ENCODE measurements around the gene ZNF516.

The ZNF516 gene

GRCh38 chr18:76377359-76377756 lies 117.7 kb downstream of the ZNF516 start:
- no peak overlapping the region for H3K4me3 ChIP-seq (ENCODE audit: control insufficient read depth, low read depth, low read length)
- no peak for DNase-seq (ENCODE audit: low read depth)
- TF ChIP-seq CTCF (IDR thresholded peaks at IDR 0.05; ENCODE audit: control insufficient read depth, insufficient read depth, low read depth, low read length, missing control alignments): no peak

GRCh38 chr18:76376668-76377358 lies 118.2 kb downstream of the ZNF516 start:
- TF ChIP-seq CTCF (IDR thresholded peaks at IDR 0.05; ENCODE audit: control insufficient read depth, insufficient read depth, low read depth, low read length, missing control alignments): no peak
- DNase-seq (ENCODE audit: low read depth): no peak
- no peak overlapping the region for H3K4me3 ChIP-seq (ENCODE audit: control insufficient read depth, low read depth, low read length)

- TF ChIP-seq CTCF (IDR thresholded peaks at IDR 0.05; ENCODE audit: control insufficient read depth, insufficient read depth, low read depth, low read length, missing control alignments): no peak
- DNase-seq (ENCODE audit: low read depth): no peak
- no peak overlapping the region for H3K4me3 ChIP-seq (ENCODE audit: control insufficient read depth, low read depth, low read length)
Observed at GRCh38 chr18:76376225-76376624, 118.8 kb downstream of the ZNF516 start.

GRCh38 chr18:76374330-76375281 lies 120.4 kb downstream of the ZNF516 start:
- H3K4me3 ChIP-seq (ENCODE audit: control insufficient read depth, low read depth, low read length): no peak overlapping the region
- DNase-seq (ENCODE audit: low read depth): no peak
- TF ChIP-seq CTCF (IDR thresholded peaks at IDR 0.05; ENCODE audit: control insufficient read depth, insufficient read depth, low read depth, low read length, missing control alignments): no peak

GRCh38 chr18:76373297-76373696 lies 121.7 kb downstream of the ZNF516 start:
- DNase-seq (ENCODE audit: low read depth): no peak
- TF ChIP-seq CTCF (IDR thresholded peaks at IDR 0.05; ENCODE audit: control insufficient read depth, insufficient read depth, low read depth, low read length, missing control alignments): no peak
- H3K4me3 ChIP-seq (ENCODE audit: control insufficient read depth, low read depth, low read length): no peak overlapping the region

- DNase-seq (ENCODE audit: low read depth): no peak
- TF ChIP-seq CTCF (IDR thresholded peaks at IDR 0.05; ENCODE audit: control insufficient read depth, insufficient read depth, low read depth, low read length, missing control alignments): no peak
- H3K4me3 ChIP-seq (ENCODE audit: control insufficient read depth, low read depth, low read length): no peak overlapping the region
Observed at GRCh38 chr18:76371301-76372203, 123.5 kb downstream of the ZNF516 start.
